ENCODE measurements around the gene LIFR.
"Not testable (repeated sequence)": the region's sequence is repeated elsewhere in the genome, so short reads cannot be mapped to it uniquely, and the experiment has no call there.

Gene LIFR

GRCh38 chr5:38582293-38582974 is 26.0 kb upstream of the LIFR start:
- DNase-seq, result no peak

- DNase-seq, result no peak
Observed at GRCh38 chr5:38581597-38581996, 25.2 kb upstream of the LIFR start.

- DNase-seq, result no peak
Observed at GRCh38 chr5:38579105-38579504, 22.7 kb upstream of the LIFR start.

GRCh38 chr5:38576961-38577684 is 20.7 kb upstream of the LIFR start:
- DNase-seq, result no peak

- DNase-seq, result no peak
Observed at GRCh38 chr5:38576442-38576841, 20.0 kb upstream of the LIFR start.

- no peak for DNase-seq
Observed at GRCh38 chr5:38575476-38575875, 19.0 kb upstream of the LIFR start.

- DNase-seq, result no peak
Observed at GRCh38 chr5:38574009-38574408, 17.6 kb upstream of the LIFR start.

GRCh38 chr5:38573521-38573920 is 17.1 kb upstream of the LIFR start:
- no peak for DNase-seq

GRCh38 chr5:38569180-38569579 is 12.7 kb upstream of the LIFR start:
- DNase-seq, result no peak

- not testable (repeated sequence) for DNase-seq
Observed at GRCh38 chr5:38567306-38567705, 10.9 kb upstream of the LIFR start.

GRCh38 chr5:38563624-38564023 is 7.2 kb upstream of the LIFR start:
- no peak for DNase-seq

- DNase-seq, result no peak
Observed at GRCh38 chr5:38562444-38563210, 6.2 kb upstream of the LIFR start.

GRCh38 chr5:38559428-38559827 is 3.0 kb upstream of the LIFR start:
- DNase-seq, result no peak

GRCh38 chr5:38557792-38558191 is 1.3 kb upstream of the LIFR start:
- DNase-seq, result no peak

GRCh38 chr5:38557308-38557710 is 863 bp upstream of the LIFR start:
- no peak for DNase-seq

GRCh38 chr5:38556088-38556598 is 303 bp downstream of the LIFR start:
- DNase-seq, result no peak

GRCh38 chr5:38555354-38556087 is 925 bp downstream of the LIFR start:
- DNase-seq, result no peak

- DNase-seq, result no peak
Observed at GRCh38 chr5:38554861-38555260, 1.6 kb downstream of the LIFR start.

- no peak for DNase-seq
Observed at GRCh38 chr5:38554403-38554802, 2.0 kb downstream of the LIFR start.

GRCh38 chr5:38553001-38553521 is 3.4 kb downstream of the LIFR start:
- DNase-seq, result no peak

- peak; percentile 52 for DNase-seq
Observed at GRCh38 chr5:38551030-38552017, 5.1 kb downstream of the LIFR start.

Measured in NCI-H1694 (cell line).